K562 (cell line): ENCODE measurements around the gene RSPH9. TPM values are rescaled to one million over a fixed set of nuclear protein-coding genes. Genes with fewer than 3 reads are reported as not detected.

Experiments
- ATF4 ChIP-seq: fragments of 450-650 bp; formaldehyde crosslinking; IDR thresholded peaks from 2 replicates; pipeline ENCODE4 v1.4.0; 2022; ENCODE audit warnings: mild to moderate bottlenecking, moderate library complexity
- CHD2 ChIP-seq: IDR thresholded peaks from 2 replicates; pipeline ENCODE4 v1.6.1; 2011; ENCODE audit warnings: low read depth, low read length
- HBP1 ChIP-seq: fragments of 450-650 bp; formaldehyde crosslinking; IDR thresholded peaks from 2 replicates; pipeline ENCODE4 v1.4.0; 2022; ENCODE audit warnings: missing genetic modification characterization
- PPARD ChIP-seq: fragments of 250-450 bp; sonication (Bioruptor Pico); IDR thresholded peaks from 2 replicates; pipeline ENCODE4 v1.8.0; 2022; ENCODE audit warnings: inconsistent platforms, mild to moderate bottlenecking, moderate library complexity
- SMARCB1 ChIP-seq: IDR thresholded peaks from 2 replicates; pipeline ENCODE4 v1.6.1; 2011; ENCODE audit warnings: improper control_type of control experiment, low read depth; ENCODE audit not compliant: insufficient read length
- YY1 ChIP-seq, 3 experiments: IDR thresholded peaks; 2 replicates each; pipeline ENCODE4 v1.6.1; 2011; ENCODE audit warnings: low read length in 2 of 3, mild to moderate bottlenecking in 2 of 3, moderate library complexity in 2 of 3, borderline replicate concordance in 1 of 3, control low read depth in 1 of 3, low read depth in 1 of 3; ENCODE audit not compliant: insufficient read depth in 3 of 3, insufficient replicate concordance in 2 of 3, control insufficient read depth in 1 of 3, insufficient read length in 1 of 3; ENCODE audit errors: extremely low read depth in 1 of 3
- ZBTB11 ChIP-seq, 3 experiments: fragments of 200-800 bp in 1 of 3; fragments of 250-450 bp in 1 of 3; fragments of 450-650 bp in 1 of 3; sonication (Bioruptor Pico) in 1 of 3; sonication (Bioruptor generic) in 1 of 3; formaldehyde crosslinking in 1 of 3; IDR thresholded peaks; 2 replicates each; pipeline versions ENCODE4 v1.6.1 to v1.8.0; 2016 to 2022; ENCODE audit warnings: mild to moderate bottlenecking in 2 of 3, missing genetic modification characterization in 2 of 3, missing compliant biosample characterization in 1 of 3, moderate library complexity in 1 of 3
- ZBTB40 ChIP-seq, 2 experiments: fragments of 450-650 bp in 1 of 2; sonication (generic) in 1 of 2; formaldehyde crosslinking in 1 of 2; IDR thresholded peaks; 2 replicates each; pipeline versions ENCODE4 v1.7.1 to v1.9.0; 2016 to 2022; ENCODE audit warnings: inconsistent platforms in 1 of 2, mild to moderate bottlenecking in 1 of 2, missing genetic modification reagents in 1 of 2
- polyA plus RNA-seq, 8 experiments: library from polyadenylated mRNA; depleted of rRNA in 4 of 8; stranded (reverse) in 5 of 8; unstranded in 3 of 8; fragments of >200 nt; fragmentation: Nextera tagmentation in 2 of 8; fragmentation: Illumina TruSeq in 1 of 8; extraction: Ambion mirVana in 2 of 8; extraction: Trizol in 1 of 8; gene quantifications; 2 replicates each; pipeline versions ENCODE4 v1.2.1 to v1.2.3, GENCODE V29; 2011 to 2014; ENCODE audit warnings: inconsistent platforms in 1 of 8, missing spikeins in 1 of 8
- total RNA-seq, 7 experiments: library from RNA; depleted of rRNA in 6 of 7; stranded (reverse); fragments of >200 nt in 6 of 7; fragmentation: Illumina TruSeq in 2 of 7; extraction: Trizol in 2 of 7; gene quantifications; 2 replicates each; pipeline versions ENCODE4 v1.2.1 to v1.2.3, GENCODE V29; 2011 to 2021; ENCODE audit warnings: low replicate concordance in 1 of 7

The RSPH9 gene
- total and polyA plus RNA-seq, 9 of the 15 experiments (the other 6 are each of a cell fraction or from before 2014, with no cell fraction given): 0.05 to 0.60 (median 0.39) TPM; not detected in 6

- TF ChIP-seq ZBTB40 (IDR thresholded peaks at IDR 0.05) (no peak; the same call in 1 of the 2 replicates), ZBTB40 (CRISPR knock-in tag; IDR thresholded peaks at IDR 0.05) (no peak), PPARD (CRISPR knock-in tag) (no peak), YY1 (IDR thresholded peaks at IDR 0.05; ENCODE audit: borderline replicate concordance in 1 of 3, control insufficient read depth in 1 of 3, extremely low read depth in 1 of 3, insufficient read depth in 3 of 3, insufficient read length in 1 of 3, insufficient replicate concordance in 2 of 3, low read depth in 1 of 3, low read length in 2 of 3) (peak in 1 of 3 experiments; percentile 53), ZBTB11 (CRISPR knock-in tag; IDR thresholded peaks at IDR 0.05) (peak in 1 of 3 experiments; percentile 84; a peak in 2 of 6 replicates), SMARCB1 (peak; percentile 53), CHD2 (peak; percentile 43; the same call in 1 of the 2 replicates), ATF4 (CRISPR knock-in tag) (peak; percentile 81), HBP1 (CRISPR knock-in tag) (0 out of 2 replicates have a peak, but pooled peaks have one; percentile 59)
Observed at GRCh38 chr6:43630980-43631619, 13.7 kb upstream of the RSPH9 start (continued).
